ENCODE data around the gene KIR2DL1.
"Not testable (repeated sequence)": the region's sequence is repeated elsewhere in the genome, so short reads cannot be mapped to it uniquely, and the experiment has no call there.

GRCh38 chr19:54777851-54778250 lies 8.3 kb downstream of the KIR2DL1 start:
- TF ChIP-seq POLR2A, CTCF (IDR thresholded peaks at IDR 0.05): not testable (repeated sequence)
